ENCODE results near the gene CDK8.

- TF ChIP-seq, protein P1, sequence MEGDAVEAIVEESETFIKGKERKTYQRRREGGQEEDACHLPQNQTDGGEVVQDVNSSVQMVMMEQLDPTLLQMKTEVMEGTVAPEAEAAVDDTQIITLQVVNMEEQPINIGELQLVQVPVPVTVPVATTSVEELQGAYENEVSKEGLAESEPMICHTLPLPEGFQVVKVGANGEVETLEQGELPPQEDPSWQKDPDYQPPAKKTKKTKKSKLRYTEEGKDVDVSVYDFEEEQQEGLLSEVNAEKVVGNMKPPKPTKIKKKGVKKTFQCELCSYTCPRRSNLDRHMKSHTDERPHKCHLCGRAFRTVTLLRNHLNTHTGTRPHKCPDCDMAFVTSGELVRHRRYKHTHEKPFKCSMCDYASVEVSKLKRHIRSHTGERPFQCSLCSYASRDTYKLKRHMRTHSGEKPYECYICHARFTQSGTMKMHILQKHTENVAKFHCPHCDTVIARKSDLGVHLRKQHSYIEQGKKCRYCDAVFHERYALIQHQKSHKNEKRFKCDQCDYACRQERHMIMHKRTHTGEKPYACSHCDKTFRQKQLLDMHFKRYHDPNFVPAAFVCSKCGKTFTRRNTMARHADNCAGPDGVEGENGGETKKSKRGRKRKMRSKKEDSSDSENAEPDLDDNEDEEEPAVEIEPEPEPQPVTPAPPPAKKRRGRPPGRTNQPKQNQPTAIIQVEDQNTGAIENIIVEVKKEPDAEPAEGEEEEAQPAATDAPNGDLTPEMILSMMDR (IDR thresholded peaks at IDR 0.05) = no peak
- TF ChIP-seq POLR2A (IDR thresholded peaks at IDR 0.05) = no peak
These were observed 195.3 kb downstream of the CDK8 start for GRCh38 chr13:26449063-26449848.
